ENCODE results near the gene GRIK1.

GRIK1 gene

GRCh38 chr21:29604076-29604475 lies 335.7 kb downstream of the GRIK1 start:
- Histone ChIP-seq H3F3A (ENCODE audit: low read depth) (no peaks in the 10 kb centered on the region), H3K9me2 (replicated peaks; ENCODE audit: low read depth, low read length) (no peaks in the 10 kb centered on the region), H3K27me3 (ENCODE audit: insufficient read depth, low read length, poor library complexity, severe bottlenecking) (no peaks in the 10 kb centered on the region), H4K20me1 (ENCODE audit: insufficient read depth, low read length, poor library complexity, severe bottlenecking) (no peaks in the 10 kb centered on the region), H3K9me3 (ENCODE audit: insufficient read depth, low read depth, low read length) (no peaks in the 10 kb centered on the region; the same call in 1 of the 2 replicates), H3K4me1 (ENCODE audit: insufficient read depth, low read length, poor library complexity, severe bottlenecking) (no peaks in the 10 kb centered on the region), H3K79me2 (ENCODE audit: insufficient read depth, low read length) (no peaks in the 10 kb centered on the region), H3K9ac (ENCODE audit: low read depth, low read length, poor library complexity, severe bottlenecking) (no peak overlapping the region), H3K36me3 (ENCODE audit: insufficient read depth, low read length) (no peaks in the 10 kb centered on the region), H3K4me2 (ENCODE audit: low read depth, low read length, poor library complexity, severe bottlenecking) (no peak overlapping the region), H3K4me3 (ENCODE audit: low read length, poor library complexity, severe bottlenecking) (no peak overlapping the region), H2AFZ (ENCODE audit: low read length) (no peak overlapping the region)
- TF ChIP-seq EZH2phosphoT487 (IDR thresholded peaks at IDR 0.05; ENCODE audit: borderline replicate concordance) (no peak), CTCF (conservative IDR thresholded peaks at IDR 0.05; ENCODE audit: low read length) (no peak)

- Histone ChIP-seq H3K4me2 (ENCODE audit: low read depth, low read length, poor library complexity, severe bottlenecking) (no peak overlapping the region), H3K79me2 (ENCODE audit: insufficient read depth, low read length) (no peaks in the 10 kb centered on the region), H3K36me3 (ENCODE audit: insufficient read depth, low read length) (no peaks in the 10 kb centered on the region), H3K9me3 (ENCODE audit: insufficient read depth, low read depth, low read length) (no peaks in the 10 kb centered on the region; the same call in 1 of the 2 replicates), H3K27me3 (ENCODE audit: insufficient read depth, low read length, poor library complexity, severe bottlenecking) (no peaks in the 10 kb centered on the region), H3K4me1 (ENCODE audit: insufficient read depth, low read length, poor library complexity, severe bottlenecking) (no peaks in the 10 kb centered on the region), H2AFZ (ENCODE audit: low read length) (no peak overlapping the region), H3K4me3 (ENCODE audit: low read length, poor library complexity, severe bottlenecking) (no peak overlapping the region), H3K9ac (ENCODE audit: low read depth, low read length, poor library complexity, severe bottlenecking) (no peak overlapping the region), H4K20me1 (ENCODE audit: insufficient read depth, low read length, poor library complexity, severe bottlenecking) (no peaks in the 10 kb centered on the region), H3F3A (ENCODE audit: low read depth) (no peaks in the 10 kb centered on the region), H3K9me2 (replicated peaks; ENCODE audit: low read depth, low read length) (no peaks in the 10 kb centered on the region)
- TF ChIP-seq EZH2phosphoT487 (IDR thresholded peaks at IDR 0.05; ENCODE audit: borderline replicate concordance) = no peak
- no peak for TF ChIP-seq CTCF (conservative IDR thresholded peaks at IDR 0.05; ENCODE audit: low read length)
These were observed 338.7 kb downstream of the GRIK1 start for GRCh38 chr21:29601047-29601446.

- H3F3A ChIP-seq (ENCODE audit: low read depth) = no peaks in the 10 kb centered on the region
- TF ChIP-seq EZH2phosphoT487 (IDR thresholded peaks at IDR 0.05; ENCODE audit: borderline replicate concordance) (no peak), CTCF (conservative IDR thresholded peaks at IDR 0.05; ENCODE audit: low read length) (no peak)
These were observed 353.1 kb downstream of the GRIK1 start for GRCh38 chr21:29586696-29587095.

More at GRCh38 chr21:29586696-29587095, 353.1 kb downstream of the GRIK1 start:
- Histone ChIP-seq H3K36me3 (ENCODE audit: insufficient read depth, low read length) (no peaks in the 10 kb centered on the region), H3K79me2 (ENCODE audit: insufficient read depth, low read length) (no peaks in the 10 kb centered on the region), H4K20me1 (ENCODE audit: insufficient read depth, low read length, poor library complexity, severe bottlenecking) (no peaks in the 10 kb centered on the region), H3K9me2 (replicated peaks; ENCODE audit: low read depth, low read length) (no peaks in the 10 kb centered on the region), H3K9me3 (ENCODE audit: insufficient read depth, low read depth, low read length) (no peaks in the 10 kb centered on the region), H3K9ac (ENCODE audit: low read depth, low read length, poor library complexity, severe bottlenecking) (no peak overlapping the region), H3K4me1 (ENCODE audit: insufficient read depth, low read length, poor library complexity, severe bottlenecking) (no peaks in the 10 kb centered on the region), H2AFZ (ENCODE audit: low read length) (no peak overlapping the region), H3K27me3 (ENCODE audit: insufficient read depth, low read length, poor library complexity, severe bottlenecking) (no peaks in the 10 kb centered on the region), H3K4me2 (ENCODE audit: low read depth, low read length, poor library complexity, severe bottlenecking) (no peak overlapping the region), H3K4me3 (ENCODE audit: low read length, poor library complexity, severe bottlenecking) (no peak overlapping the region)

Measured in Loucy (cell line).